IMR-90 (cell line): ENCODE data around the gene FMN1. TPM values are rescaled to one million over a fixed set of nuclear protein-coding genes. Genes with fewer than 3 reads are reported as not detected.

Source experiments
- ATAC-seq: fragments of 200-7000 bp; cut with Tn5 transposase; 2 replicates; pipeline ENCODE4 v1.9.1; 2020; ENCODE audit warnings: low read depth, mild to moderate bottlenecking, moderate library complexity
- BruUV-seq: library from RNA; stranded (reverse); fragments of 400-500 nt; replicated peaks from 2 replicates; lab custom pipeline; 2021; lab: Mats Ljungman, UMichigan
- CTCF ChIA-PET: fragments of 300-600 bp; formaldehyde crosslinking; extraction: SDS; loops from one replicate; lab custom pipeline; 2021; ENCODE audit warnings: antibody characterized with exemption; lab: Yijun Ruan, JAX
- POLR2A ChIA-PET: fragments of 300-600 bp; sonication (Branson Sonifier 250); formaldehyde crosslinking; loops from one replicate; lab custom pipeline; 2022; ENCODE audit warnings: antibody characterized with exemption; ENCODE audit not compliant: unreplicated experiment; lab: Charles Lee
- DNase-seq: peaks from one replicate; pipeline ENCODE4 v3.0.0; 2013
- H2AFZ ChIP-seq: replicated peaks from 2 replicates; pipeline ENCODE3; 2013; ENCODE audit warnings: low read length, mild to moderate bottlenecking; ENCODE audit not compliant: poor library complexity
- H2AK5ac ChIP-seq: 2 replicates; pipeline ENCODE4 v1.6.1; 2013; ENCODE audit warnings: low read depth, low read length, inconsistent platforms
- H2AK9ac ChIP-seq: replicated peaks from 2 replicates; pipeline ENCODE3; 2013; ENCODE audit warnings: mild to moderate bottlenecking, low read depth, low read length, moderate library complexity; ENCODE audit not compliant: poor library complexity
- H2BK120ac ChIP-seq: 2 replicates; pipeline ENCODE4 v1.6.1; 2013; ENCODE audit warnings: low read depth, low read length, inconsistent platforms
- H2BK15ac ChIP-seq: 3 replicates; pipeline ENCODE4 v1.6.1; 2013; ENCODE audit warnings: low read depth, low read length, inconsistent platforms
- H2BK20ac ChIP-seq: 2 replicates; pipeline ENCODE4 v1.6.1; 2013; ENCODE audit warnings: low read depth, mild to moderate bottlenecking, inconsistent platforms, low read length, moderate library complexity
- H2BK5ac ChIP-seq: 2 replicates; pipeline ENCODE4 v1.6.1; 2013; ENCODE audit warnings: mild to moderate bottlenecking, low read depth, low read length, inconsistent platforms; ENCODE audit not compliant: poor library complexity, severe bottlenecking
- H3K14ac ChIP-seq: replicated peaks from 2 replicates; pipeline ENCODE4 v1.6.1; 2013; ENCODE audit warnings: low read depth, low read length, inconsistent platforms
- H3K18ac ChIP-seq: 2 replicates; pipeline ENCODE4 v1.6.1; 2013; ENCODE audit warnings: low read depth, low read length, control low read depth
- H3K23ac ChIP-seq: 2 replicates; pipeline ENCODE4 v1.6.1; 2013; ENCODE audit warnings: low read depth, low read length, inconsistent platforms
- H3K27ac ChIP-seq: 2 replicates; pipeline ENCODE4 v1.5.1; 2013; ENCODE audit warnings: mild to moderate bottlenecking, control low read depth, low read length; ENCODE audit not compliant: insufficient read depth
- H3K27me3 ChIP-seq: 2 replicates; pipeline ENCODE4 v1.6.1; 2013; ENCODE audit warnings: low read length; ENCODE audit not compliant: control insufficient read depth, insufficient read depth
- H3K36me3 ChIP-seq: 2 replicates; pipeline ENCODE4 v1.6.1; 2013; ENCODE audit warnings: low read length, mixed read lengths; ENCODE audit not compliant: control insufficient read depth, insufficient read depth
- H3K4ac ChIP-seq: 2 replicates; pipeline ENCODE4 v1.6.1; 2013; ENCODE audit warnings: low read depth, low read length, inconsistent platforms
- H3K4me1 ChIP-seq: 2 replicates; pipeline ENCODE4 v1.6.1; 2013; ENCODE audit warnings: low read length, mixed read lengths; ENCODE audit not compliant: control insufficient read depth, insufficient read depth
- H3K4me2 ChIP-seq: 2 replicates; pipeline ENCODE4 v1.6.1; 2013; ENCODE audit warnings: low read depth, mild to moderate bottlenecking, control low read depth, low read length, moderate library complexity
- H3K4me3 ChIP-seq: 2 replicates; pipeline ENCODE4 v1.5.1; 2013; ENCODE audit warnings: low read depth, mild to moderate bottlenecking, control low read depth, low read length, moderate library complexity; ENCODE audit not compliant: insufficient read depth
- H3K56ac ChIP-seq: 2 replicates; pipeline ENCODE4 v1.6.1; 2013; ENCODE audit warnings: low read length, inconsistent platforms; ENCODE audit not compliant: insufficient read depth; ENCODE audit errors: extremely low read depth
- H3K79me1 ChIP-seq, 2 experiments: 2 replicates each; pipeline ENCODE4 v1.6.1; 2013; ENCODE audit warnings: low read length in 2 of 2, inconsistent platforms in 1 of 2, low read depth in 1 of 2
- H3K9ac ChIP-seq: 2 replicates; pipeline ENCODE4 v1.6.1; 2013; ENCODE audit warnings: low read depth, low read length, control low read depth
- H3K9me1 ChIP-seq: 2 replicates; pipeline ENCODE4 v1.6.1; 2013; ENCODE audit warnings: low read length, inconsistent platforms; ENCODE audit not compliant: insufficient read depth
- H3K9me3 ChIP-seq: 2 replicates; pipeline ENCODE4 v1.6.1; 2013; ENCODE audit warnings: low read length; ENCODE audit not compliant: control insufficient read depth, insufficient read depth
- H4K20me1 ChIP-seq: 2 replicates; pipeline ENCODE4 v1.6.1; 2013; ENCODE audit warnings: low read length, inconsistent platforms; ENCODE audit not compliant: insufficient read depth
- H4K5ac ChIP-seq: 2 replicates; pipeline ENCODE4 v1.6.1; 2013; ENCODE audit warnings: mild to moderate bottlenecking, low read depth, low read length, control low read depth
- H4K8ac ChIP-seq, 2 experiments: 2 replicates each; pipeline ENCODE4 v1.6.1; 2013; ENCODE audit warnings: low read depth in 2 of 2, low read length in 2 of 2, control low read depth in 1 of 2, inconsistent platforms in 1 of 2
- H4K91ac ChIP-seq: 2 replicates; pipeline ENCODE4 v1.6.1; 2013; ENCODE audit warnings: low read depth, low read length, inconsistent platforms; ENCODE audit not compliant: insufficient read depth
- BHLHE40 ChIP-seq: fragments of 150-350 bp; IDR thresholded peaks from 2 replicates; pipeline ENCODE4 v1.6.1; 2016; ENCODE audit warnings: mild to moderate bottlenecking, low read depth, low read length
- CEBPB ChIP-seq: IDR thresholded peaks from 2 replicates; pipeline ENCODE4 v1.6.1; 2012; ENCODE audit warnings: low read depth, low read length, improper control_type of control experiment
- CHD1 ChIP-seq: IDR thresholded peaks from 2 replicates; pipeline ENCODE4 v1.6.1; 2012; ENCODE audit warnings: low read depth, low read length, improper control_type of control experiment
- CTCF ChIP-seq: conservative IDR thresholded peaks from 2 replicates; pipeline ENCODE4 v1.5.1; 2012; ENCODE audit warnings: mild to moderate bottlenecking, low read depth, low read length, improper control_type of control experiment
- ELK1 ChIP-seq: fragments of 150-350 bp; IDR thresholded peaks from 2 replicates; pipeline ENCODE4 v1.6.1; 2016; ENCODE audit warnings: low read depth, mild to moderate bottlenecking, low read length, moderate library complexity, borderline replicate concordance
- FOS ChIP-seq: fragments of 150-350 bp; IDR thresholded peaks from 2 replicates; pipeline ENCODE4 v1.6.1; 2016; ENCODE audit warnings: low read depth, low read length
- MAFK ChIP-seq: IDR thresholded peaks from 2 replicates; pipeline ENCODE4 v1.6.1; 2012; ENCODE audit warnings: low read depth, low read length, improper control_type of control experiment
- MAZ ChIP-seq: IDR thresholded peaks from 2 replicates; pipeline ENCODE4 v1.6.1; 2012; ENCODE audit warnings: low read depth, mild to moderate bottlenecking, low read length, improper control_type of control experiment, moderate library complexity, borderline replicate concordance
- MXI1 ChIP-seq: IDR thresholded peaks from 2 replicates; pipeline ENCODE4 v1.6.1; 2012; ENCODE audit warnings: low read depth, mild to moderate bottlenecking, low read length, moderate library complexity, borderline replicate concordance
- NFE2L2 ChIP-seq: fragments of 150-350 bp; IDR thresholded peaks from 2 replicates; pipeline ENCODE4 v1.6.1; 2016; ENCODE audit warnings: low read depth, mild to moderate bottlenecking, low read length
- POLR2A ChIP-seq: IDR thresholded peaks from 2 replicates; pipeline ENCODE4 v1.6.1; 2012; ENCODE audit warnings: mild to moderate bottlenecking, low read depth, low read length
- RAD21 ChIP-seq: IDR thresholded peaks from 2 replicates; pipeline ENCODE4 v1.6.1; 2012; ENCODE audit warnings: low read length, improper control_type of control experiment
- RCOR1 ChIP-seq: IDR thresholded peaks from 2 replicates; pipeline ENCODE4 v1.6.1; 2012; ENCODE audit warnings: mild to moderate bottlenecking, low read length, improper control_type of control experiment; ENCODE audit not compliant: insufficient replicate concordance
- RFX5 ChIP-seq: IDR thresholded peaks from 2 replicates; pipeline ENCODE4 v1.8.0; 2012; ENCODE audit warnings: low read depth, mild to moderate bottlenecking, low read length, moderate library complexity
- SMC3 ChIP-seq: fragments of 150-350 bp; IDR thresholded peaks from 2 replicates; pipeline ENCODE4 v1.6.1; 2016; ENCODE audit warnings: low read depth, mild to moderate bottlenecking, antibody characterized with exemption, low read length, moderate library complexity
- USF2 ChIP-seq: fragments of 150-350 bp; IDR thresholded peaks from 2 replicates; pipeline ENCODE4 v1.6.1; 2017; ENCODE audit warnings: mild to moderate bottlenecking, antibody characterized with exemption, low read length, low read depth
- WGBS, 2 experiments: methylation state at CpG; one replicate each; pipeline versions ENCODE4 v1.1.5 to v1.1.7; 2013; ENCODE audit warnings: missing lambda C conversion rate in 2 of 2; ENCODE audit not compliant: insufficient read length in 1 of 2; ENCODE audit errors: extremely low coverage in 2 of 2; 5-methylcytosine and 5-hydroxymethylcytosine counted together
- dilution Hi-C: fragments of 300-500 bp; cut with HindIII; formaldehyde crosslinking; loops from one replicate; pipeline ENCODE4 v1.14.3; 2018; ENCODE audit warnings: low sequenced_read_pairs; ENCODE audit not compliant: unreplicated experiment
- in situ Hi-C: fragments of 300-500 bp; cut with MboI; formaldehyde crosslinking; loops from 3 replicates; pipeline ENCODE4 v1.14.3; 2019; ENCODE audit warnings: low sequenced_read_pairs, inconsistent platforms, mixed read lengths
- intact Hi-C: fragments of 100-400 bp; cut with micrococcal nuclease; formaldehyde crosslinking; loops from 2 replicates; pipeline ENCODE4 v1.10.0; 2022
- polyA plus RNA-seq, 3 experiments: library from polyadenylated mRNA; depleted of rRNA; stranded (reverse); fragments of >200 nt; gene quantifications; 2 replicates each; pipeline ENCODE4 v1.2.3, GENCODE V29; 2012; ENCODE audit warnings: low replicate concordance in 1 of 3
- total RNA-seq: library from RNA; depleted of rRNA; stranded (reverse); fragments of >200 nt; gene quantifications from 2 replicates; pipeline ENCODE4 v1.2.3, GENCODE V29; 2012

FMN1 gene
- total and polyA plus RNA-seq, 2 of the 4 experiments (the other 2 are of a cell fraction): 7.3 to 17.6 TPM

- ChIA-PET POLR2A (no interaction called here), CTCF (no interaction called here)
- no peak overlapping the region for H3K14ac ChIP-seq
- H3K4me2 ChIP-seq: no peak overlapping the region
- no peak overlapping the region for H4K8ac ChIP-seq
- dilution Hi-C loops (no loop called here), intact Hi-C loops (no loop called here), in situ Hi-C loops (no loop called here)
- no peak overlapping the region for H2AK5ac ChIP-seq
- no peak overlapping the region for H3K4me3 ChIP-seq
- H2BK20ac ChIP-seq: no peak overlapping the region
- H3K56ac ChIP-seq: no peak overlapping the region
- peak overlapping the region; percentile 13 for H3K18ac ChIP-seq
- no peak overlapping the region for H3K23ac ChIP-seq
- peaks cover 6% of the 10 kb centered on the region; the same call in 1 of the 2 replicates for H3K9me3 ChIP-seq
- H2AK9ac ChIP-seq: no peak overlapping the region
- H3K9me1 ChIP-seq: peaks cover 3% of the 10 kb centered on the region; the same call in 1 of the 2 replicates
- BruUV-seq: no TSS peak
- no peak overlapping the region for H2BK15ac ChIP-seq
- no peak overlapping the region for H3K9ac ChIP-seq
- no peak overlapping the region for H2AFZ ChIP-seq
- H3K4ac ChIP-seq: no peak overlapping the region
- peaks cover 4% of the 10 kb centered on the region for H3K36me3 ChIP-seq
- no peak overlapping the region for H3K27ac ChIP-seq
- H4K20me1 ChIP-seq: no peaks in the 10 kb centered on the region
- no peak overlapping the region for H2BK120ac ChIP-seq
- TF ChIP-seq MAZ (no peak), SMC3 (no peak), MAFK (no peak), ELK1 (no peak), CHD1 (no peak), MXI1 (no peak), NFE2L2 (no peak), RFX5 (no peak), CTCF (no peak), USF2 (no peak), FOS (no peak), RCOR1 (no peak), POLR2A (no peak), RAD21 (no peak), CEBPB (no peak), BHLHE40 (no peak)
- H3K27me3 ChIP-seq: no peaks in the 10 kb centered on the region
- DNase-seq: no peak
- 40% methylated on average over 1 of the region's 1 CpG; no CpG with 5 or more reads in 1 of the 2 experiments for WGBS, 2 experiments
- peaks cover 5% of the 10 kb centered on the region for H3K4me1 ChIP-seq
- no peak for ATAC-seq
- no peak overlapping the region for H4K91ac ChIP-seq
- no peak overlapping the region for H2BK5ac ChIP-seq
- peaks cover 14 to 47% of the 10 kb centered on the region in 2 experiments for H3K79me1 ChIP-seq
- H4K5ac ChIP-seq: peak overlapping the region; percentile 65; the same call in 1 of the 2 replicates
These were observed 387.2 kb downstream of the FMN1 start for GRCh38 chr15:32807331-32807730.
